Activated CD8-positive, alpha-beta memory T cell treated with anti-CD3 and anti-CD28 coated beads for 4 hours (primary cell): ENCODE measurements around the gene CDH5.

Experiments
- DNase-seq, 2 donors: peaks; one replicate each; pipeline ENCODE4 v3.0.0-alpha.2; 2020; ENCODE audit warnings: low read depth in 2 of 2

CDH5 gene

DNA sequence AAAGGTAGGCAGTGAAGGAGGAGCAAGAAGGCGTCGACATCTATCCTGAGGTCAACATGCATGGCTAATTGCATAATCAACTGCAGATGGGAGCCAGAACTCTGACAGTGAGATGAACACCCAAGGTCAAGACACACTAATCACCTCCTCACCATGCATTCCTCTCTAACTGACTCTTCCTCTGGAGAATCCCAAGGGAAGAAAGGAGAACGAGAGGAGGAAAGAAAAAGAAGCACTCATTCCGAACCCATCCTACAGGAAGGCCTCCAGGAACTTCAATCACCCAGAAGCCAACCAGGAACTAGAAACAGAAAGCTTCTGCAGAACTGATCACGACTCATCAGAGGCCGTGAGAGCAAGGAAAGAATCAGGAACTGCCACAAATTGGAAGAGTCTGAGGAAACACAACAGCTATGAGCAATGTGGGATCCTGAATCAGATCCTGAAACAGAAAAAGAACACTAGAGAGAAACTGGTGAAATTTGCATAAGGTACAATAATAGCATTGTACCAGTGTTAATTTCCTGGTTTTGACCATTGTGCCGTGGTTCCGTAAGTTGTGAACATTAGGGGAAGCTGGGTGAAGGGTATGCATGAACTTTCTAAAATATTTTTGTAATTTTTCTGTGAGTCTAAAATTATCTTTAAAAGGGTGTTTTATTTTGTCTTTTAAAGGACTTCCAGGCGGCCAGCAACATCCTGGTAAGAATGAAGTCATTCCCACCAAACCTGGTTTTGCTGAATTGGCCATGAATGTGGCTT is 50.6 kb downstream of the CDH5 start:
- no peak for DNase-seq

DNA sequence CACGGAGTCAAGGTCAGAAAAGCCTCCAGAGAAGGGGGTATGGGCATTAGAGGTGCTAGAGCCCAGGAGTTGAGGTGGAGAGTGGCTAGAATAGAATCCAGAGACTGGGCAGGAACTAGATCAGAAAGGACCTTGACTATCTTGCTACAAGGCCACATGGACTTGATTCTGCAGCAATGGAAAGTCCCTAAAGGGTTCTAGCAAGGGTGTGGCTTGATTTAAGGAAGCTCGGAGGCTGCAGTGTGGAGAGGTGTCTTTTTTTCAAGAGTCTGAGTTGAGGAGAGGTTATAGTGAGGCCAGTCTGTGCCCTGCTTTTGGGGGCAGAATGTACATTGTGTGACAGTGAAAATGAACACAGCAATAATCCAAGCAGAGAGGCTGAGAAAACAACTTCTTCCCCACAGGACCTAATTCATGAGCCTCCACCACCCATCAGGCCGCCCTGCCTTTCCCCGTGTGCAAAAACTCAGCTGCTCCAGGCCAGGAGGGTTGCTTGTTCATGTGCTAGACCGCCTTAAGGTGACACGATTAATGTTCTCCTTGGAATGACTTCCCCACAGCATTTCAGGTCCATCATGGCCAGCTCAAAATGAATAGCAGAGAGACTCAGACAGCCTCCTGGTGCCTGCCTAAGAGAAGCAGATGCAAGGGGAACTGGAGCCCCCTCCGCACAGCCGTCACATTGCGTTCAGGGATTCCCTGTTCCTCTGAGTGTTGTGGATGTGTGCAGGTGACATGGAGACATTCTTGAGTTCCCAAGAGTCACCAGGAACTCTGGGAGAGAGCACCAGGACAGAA is 51.9 kb downstream of the CDH5 start:
- no peak for DNase-seq

DNA sequence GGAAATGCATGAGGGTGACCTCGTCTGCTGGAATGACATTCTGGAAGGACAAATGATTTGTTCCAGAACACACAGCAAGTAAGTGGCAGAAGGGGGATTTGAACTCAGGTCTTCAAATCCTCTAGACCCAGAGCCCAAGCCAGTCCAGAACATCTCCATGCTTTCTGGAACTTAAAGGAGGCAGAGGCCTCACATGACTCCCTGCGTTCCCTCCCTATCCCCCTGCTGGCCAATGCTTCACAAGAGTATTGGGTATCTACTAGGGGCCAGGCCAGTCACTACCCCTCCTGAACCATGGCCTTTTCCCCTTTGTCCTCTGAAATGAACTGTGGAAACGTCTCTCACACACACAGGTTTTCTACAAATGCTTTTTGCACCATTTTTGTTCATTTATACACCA is 53.0 kb downstream of the CDH5 start:
- no peak for DNase-seq

DNA sequence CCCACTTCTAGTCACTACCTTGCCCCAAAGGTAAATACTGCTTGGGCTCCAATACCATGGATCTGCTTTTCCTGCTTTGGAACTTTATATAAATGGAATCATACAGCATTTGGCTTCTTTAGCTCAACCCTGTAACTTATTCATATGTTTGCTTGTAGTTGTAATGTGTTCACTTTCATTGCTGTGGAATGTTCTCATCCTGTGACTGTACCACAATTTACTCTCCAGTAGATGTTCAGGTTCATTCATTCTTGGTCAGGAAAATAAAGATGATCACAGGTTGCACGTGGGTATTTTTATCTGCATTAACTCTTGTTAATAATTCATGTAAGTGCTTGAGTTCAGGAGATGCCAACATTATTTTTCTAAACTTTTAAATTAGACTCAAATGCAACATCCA is 53.9 kb downstream of the CDH5 start:
- no peak for DNase-seq

DNA sequence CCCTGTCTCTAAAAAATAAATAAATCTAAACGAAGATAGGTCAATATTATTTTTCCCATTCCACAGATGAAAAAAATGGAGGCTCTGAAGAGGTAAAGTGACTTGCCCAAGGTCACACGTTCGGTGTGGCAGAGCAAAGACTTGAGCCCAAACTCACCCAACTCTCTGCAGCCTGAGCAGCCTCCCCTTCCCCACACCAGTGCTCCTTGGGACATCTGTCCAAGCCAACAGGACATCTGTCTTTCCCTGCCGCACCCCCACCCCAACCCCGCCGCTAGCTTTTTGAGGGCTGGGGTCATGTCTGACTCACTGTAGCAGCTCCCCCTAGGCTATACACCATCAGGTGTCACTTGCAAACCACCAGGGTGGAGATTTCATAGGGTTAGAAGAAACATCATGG is 55.4 kb downstream of the CDH5 start:
- no peak for DNase-seq

DNA sequence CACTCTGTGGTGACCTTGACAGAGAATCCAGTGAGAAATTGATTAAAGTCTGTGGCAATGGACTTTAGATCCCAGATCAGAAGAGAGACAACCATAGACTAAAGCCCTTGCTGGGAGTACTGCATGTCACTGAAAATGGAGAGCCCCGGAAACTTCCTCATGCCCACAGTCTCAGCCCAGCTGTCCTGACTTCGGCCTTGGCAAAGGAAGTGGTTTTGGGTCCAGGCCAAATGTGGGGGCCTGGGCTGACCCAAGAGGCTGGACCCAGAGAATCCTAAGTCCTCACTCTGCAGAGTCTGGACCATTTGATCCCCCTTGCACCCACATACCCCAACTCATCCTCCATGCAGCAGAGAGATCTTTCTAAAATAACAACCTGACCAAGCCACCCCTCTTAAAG is 55.9 kb downstream of the CDH5 start:
- DNase-seq: no peak

DNA sequence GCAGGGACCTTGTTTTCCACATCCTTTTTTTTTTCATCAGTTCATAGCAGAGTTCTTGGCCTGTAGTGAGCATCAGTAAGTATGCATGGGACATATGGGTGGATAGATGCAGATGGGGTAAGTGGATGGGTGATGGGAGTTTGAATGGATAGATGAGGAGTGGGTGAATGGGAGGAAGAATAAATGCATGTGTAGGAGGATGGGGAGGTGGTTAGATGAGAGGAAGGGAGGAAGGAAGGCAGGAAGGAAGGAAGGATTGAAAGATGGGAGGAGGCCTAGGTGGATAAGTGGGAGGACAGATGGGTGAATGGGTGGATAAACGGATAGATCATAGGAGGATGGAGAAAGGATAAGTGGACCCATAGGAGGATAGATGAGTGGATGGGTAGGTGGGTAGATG is 56.7 kb downstream of the CDH5 start:
- no peak for DNase-seq

DNA sequence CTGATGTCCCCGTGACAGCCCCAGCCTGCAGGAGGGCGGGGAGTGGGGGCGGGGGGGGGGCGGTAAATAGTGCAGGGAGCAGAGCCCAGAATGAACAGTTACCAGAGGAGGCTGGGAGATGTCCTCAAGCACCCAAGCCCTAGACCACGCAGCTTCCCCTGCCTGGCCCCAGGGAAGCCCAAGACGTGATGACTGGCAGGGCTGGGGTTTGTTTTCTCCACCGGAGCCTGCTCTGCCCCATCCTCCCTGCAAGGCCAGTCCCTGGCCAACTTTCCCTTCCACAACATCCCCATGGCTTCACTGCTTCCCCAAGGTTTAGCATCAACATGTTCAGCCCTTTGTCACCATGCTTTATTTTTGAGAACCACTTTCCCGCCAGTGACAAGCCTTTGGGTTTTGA is 59.2 kb downstream of the CDH5 start:
- no peak for DNase-seq

DNA sequence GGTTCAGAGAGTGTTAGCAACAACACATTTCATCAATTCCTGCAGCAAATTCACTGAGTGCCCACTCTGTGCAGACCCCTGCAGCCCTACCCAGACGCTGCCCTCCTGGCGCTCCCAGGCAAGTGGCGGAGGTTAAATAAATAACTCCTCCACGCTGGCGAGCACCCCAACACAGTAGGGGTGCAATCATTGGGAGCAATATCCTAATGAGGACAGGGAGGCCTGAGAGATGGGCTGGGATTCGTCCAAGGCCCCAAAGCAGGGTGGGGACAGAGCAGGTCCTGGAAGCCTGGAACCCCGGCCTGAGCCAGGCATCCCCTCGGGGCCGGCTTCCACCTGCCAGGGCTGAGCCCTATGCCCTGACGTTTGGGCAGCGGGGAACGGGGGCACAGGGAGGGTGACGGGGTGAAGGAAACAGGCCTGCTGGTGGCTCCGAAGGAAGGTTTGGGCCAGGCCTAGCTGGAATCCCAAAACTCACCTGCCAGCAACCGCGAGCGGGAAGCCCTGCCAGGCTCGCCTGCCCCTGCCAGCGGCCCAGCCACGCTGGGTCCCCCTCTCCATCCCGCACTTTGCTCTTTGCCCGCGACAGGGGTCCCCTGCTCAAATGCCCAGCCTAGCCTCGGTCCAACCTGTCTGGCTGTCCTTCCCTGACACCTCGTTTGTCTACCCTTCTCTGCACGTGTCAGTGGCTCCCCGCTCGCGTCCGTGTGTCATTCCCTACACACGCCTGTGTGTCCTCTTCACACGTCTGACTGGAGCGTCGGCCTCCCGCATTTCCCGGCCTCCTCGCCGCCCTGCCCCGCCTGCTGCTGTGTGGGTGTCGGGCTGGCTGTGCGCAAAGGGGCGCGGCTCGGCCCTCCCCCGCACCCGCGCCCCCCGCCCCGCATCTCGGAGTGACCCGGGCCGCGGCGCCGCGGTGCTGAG is 59.9 kb downstream of the CDH5 start:
- DNase-seq: no peak

DNA sequence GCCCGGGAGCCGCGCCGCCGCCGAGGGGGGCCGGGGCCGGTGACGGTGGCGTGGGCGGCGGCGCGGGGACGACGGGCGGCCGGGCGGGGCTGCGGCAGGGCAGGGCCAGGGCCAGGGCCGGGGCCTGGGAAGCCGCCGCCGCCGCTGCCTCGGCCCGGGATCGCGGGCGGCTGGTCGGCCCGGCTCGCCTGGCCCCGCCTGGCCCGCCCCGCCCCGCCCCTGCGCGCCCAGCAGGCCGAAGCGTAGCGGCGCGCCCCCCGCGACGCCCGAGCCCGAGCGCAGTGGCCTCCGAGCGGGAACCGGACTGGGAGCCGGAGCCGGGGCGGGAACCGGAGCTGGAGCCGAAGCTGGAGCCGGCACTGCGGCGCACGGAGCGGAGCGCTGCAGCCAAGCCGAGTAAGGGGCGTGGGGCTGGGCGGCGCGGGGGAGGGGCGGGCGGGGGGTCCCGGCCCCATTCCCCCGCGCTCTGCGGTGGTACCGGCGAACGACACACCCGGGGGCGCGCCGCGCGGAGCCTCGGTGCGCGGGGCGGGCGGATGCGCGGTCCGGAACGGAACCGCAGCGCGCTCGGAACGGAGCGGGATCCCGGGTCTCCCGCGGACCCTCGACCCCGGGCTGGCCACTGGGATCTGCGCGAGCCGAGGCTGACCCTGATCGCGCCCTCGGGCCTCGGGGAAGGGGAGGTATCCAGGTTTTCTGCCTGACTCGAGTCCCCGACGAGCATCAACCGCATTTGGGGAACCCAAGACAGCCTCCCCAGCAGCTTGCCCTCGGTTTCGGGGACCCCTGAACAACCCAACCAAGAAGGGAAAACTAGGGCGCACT is 60.8 kb downstream of the CDH5 start, which contains the start of gene BEAN1:
TSS of gene BEAN1 (plus strand) at position 260 of the 825 bp plus-strand sequence. CDS start 10,382 bp downstream, outside the sequence.
- no peak for DNase-seq

DNA sequence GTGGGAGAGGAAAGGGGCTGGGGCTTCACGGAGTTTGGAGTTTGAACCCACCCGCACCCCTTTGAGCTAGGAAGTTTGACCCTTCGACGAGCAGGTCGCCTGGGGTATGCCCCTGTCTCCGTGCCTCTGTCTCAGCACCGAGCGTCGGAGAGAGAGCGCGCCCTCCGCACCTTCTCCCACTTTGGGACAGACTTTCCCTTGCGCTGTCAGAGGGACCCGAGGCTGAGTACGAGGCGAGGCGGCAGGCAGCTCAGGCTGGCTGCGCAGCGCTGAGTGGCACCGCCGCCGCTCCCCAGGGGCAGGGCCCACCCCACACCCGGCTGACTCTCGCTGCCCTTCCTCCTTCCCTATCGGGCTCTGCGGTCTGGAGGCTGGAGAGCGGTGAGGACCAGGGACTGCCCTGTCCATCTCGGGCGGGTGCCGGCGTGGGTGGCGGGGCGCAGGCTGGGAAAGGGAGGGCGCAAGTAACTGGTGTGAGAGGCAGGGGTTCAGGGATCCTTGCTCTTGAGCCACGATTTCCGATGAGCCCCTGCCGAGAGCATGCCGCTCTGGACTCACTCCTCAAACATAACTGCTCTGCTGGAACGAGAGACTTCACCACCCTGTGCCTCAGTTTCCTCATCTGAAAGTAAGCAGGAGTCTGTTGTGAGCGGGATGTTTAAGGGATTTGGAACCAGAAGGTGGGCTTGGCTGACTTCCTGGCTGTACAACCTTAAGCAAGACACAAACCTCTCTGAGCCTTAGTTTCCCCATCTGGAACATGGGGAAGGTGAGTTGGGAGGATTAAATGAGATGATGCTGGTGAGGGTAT is 61.6 kb downstream of the CDH5 start:
- no peak for DNase-seq

DNA sequence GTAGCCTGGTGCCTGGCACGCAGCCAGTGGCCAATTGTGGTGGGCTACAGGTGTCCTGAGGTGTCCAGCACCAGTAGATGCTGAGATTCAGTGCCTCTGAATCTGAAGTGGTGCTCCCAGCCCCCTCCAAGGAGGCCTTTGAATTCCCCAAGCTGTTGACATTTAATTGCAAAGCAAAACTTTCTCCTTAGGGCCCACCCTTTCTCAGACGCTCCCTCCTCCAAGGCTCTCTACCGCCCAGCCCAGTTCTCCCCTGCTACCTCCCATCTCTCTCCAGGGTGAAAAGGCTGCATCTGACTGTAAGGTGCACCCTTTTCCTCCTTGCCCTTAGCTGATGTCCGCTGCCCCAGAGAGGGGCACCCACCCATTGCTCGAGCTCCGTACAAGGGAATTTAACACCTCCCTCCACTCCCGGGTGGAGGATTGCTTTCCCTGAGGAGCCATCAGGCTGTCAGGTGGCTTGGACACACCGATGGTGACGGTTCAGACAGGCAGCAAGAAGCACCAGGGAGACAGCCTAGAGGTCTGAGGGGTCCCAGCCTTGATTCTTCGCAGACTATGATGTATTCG is 62.3 kb downstream of the CDH5 start:
- DNase-seq: no peak

DNA sequence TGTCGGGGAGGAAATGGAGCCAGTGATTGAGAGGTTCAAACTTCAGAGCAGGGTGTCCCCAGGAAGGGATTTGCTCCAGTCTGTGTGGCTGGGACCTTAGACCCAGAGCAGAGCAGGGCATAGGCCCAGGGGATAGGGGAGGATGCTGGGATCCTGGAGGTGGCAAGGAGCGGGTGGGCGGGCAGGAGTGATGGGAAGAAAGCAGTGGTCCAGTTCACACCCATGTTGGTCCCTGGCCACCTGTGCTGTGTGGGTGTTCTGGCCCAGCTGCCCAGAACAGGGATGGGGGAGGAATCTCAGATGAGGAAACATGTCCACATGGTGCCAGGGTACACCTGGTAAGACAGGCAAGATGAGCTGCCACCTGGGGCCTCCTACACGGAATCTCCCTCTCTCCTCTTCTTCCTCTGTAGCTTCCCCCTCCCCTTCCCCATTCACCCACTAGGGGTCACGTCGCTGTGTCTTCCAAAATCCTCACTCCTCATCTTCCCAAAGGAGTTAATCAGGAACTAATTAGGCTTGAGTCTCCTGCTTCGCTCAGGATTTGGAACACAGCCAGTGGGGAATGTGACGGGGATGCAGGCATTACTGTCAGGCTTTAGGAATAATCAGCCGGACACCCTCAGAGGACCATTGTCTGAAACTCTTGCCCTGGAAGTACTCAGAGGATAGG is 62.9 kb downstream of the CDH5 start:
- no peak for DNase-seq

DNA sequence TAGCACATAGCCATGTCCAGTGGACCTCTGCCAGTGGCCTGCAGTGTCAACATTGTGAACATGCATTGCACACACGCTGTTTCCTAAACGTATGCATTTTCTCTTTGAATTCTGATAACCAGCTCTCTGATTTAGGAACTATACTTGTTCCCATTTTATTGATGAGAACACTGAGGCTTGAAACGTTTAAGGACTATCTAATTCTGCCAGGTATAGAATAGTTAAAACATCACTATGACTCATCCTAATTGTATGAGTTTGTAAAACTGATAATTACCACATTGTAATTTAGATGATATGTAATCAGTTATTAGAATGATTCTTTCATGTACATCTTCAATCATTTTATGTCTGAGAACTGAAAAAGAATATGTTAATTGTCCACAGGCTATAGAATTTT is 63.7 kb downstream of the CDH5 start:
- no peak for DNase-seq

DNA sequence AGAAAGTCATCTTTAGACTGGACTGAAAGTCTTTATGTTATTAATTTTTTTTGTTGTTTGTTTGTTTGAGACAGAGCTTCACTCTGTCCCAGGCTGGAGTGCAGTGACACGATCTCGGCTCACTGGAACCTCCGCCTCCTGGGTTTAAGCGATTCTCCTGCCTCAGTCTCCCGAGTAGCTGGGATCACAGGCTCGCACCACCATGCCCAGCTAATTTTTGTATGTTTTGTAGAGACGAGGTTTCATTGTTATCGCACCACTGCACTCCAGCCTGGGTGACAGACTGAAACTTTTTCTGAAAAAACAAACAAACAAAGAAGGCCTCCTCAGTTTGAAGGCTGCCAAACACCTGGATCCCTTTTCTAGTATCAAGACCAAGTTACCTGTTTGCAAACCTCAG is 65.3 kb downstream of the CDH5 start:
- no peak for DNase-seq

DNA sequence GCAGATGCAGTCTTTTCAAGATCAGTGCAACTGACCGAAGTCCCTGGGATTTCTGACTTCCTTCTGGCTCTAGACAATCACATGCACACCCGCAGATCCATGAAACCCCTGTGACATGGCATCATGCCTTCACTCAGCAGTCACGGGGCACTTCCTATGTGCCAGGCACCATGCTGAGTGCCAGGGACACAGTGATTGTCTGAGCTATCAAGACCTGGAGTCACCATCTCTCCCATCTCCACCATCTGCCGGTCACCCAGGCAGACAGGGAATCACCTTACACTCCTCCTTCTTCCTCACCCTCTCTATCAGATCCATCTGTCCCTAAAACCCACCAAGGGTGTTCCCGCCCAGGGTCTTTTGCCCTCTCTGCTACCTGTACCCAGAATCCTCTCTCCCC is 65.9 kb downstream of the CDH5 start:
- DNase-seq: no peak

DNA sequence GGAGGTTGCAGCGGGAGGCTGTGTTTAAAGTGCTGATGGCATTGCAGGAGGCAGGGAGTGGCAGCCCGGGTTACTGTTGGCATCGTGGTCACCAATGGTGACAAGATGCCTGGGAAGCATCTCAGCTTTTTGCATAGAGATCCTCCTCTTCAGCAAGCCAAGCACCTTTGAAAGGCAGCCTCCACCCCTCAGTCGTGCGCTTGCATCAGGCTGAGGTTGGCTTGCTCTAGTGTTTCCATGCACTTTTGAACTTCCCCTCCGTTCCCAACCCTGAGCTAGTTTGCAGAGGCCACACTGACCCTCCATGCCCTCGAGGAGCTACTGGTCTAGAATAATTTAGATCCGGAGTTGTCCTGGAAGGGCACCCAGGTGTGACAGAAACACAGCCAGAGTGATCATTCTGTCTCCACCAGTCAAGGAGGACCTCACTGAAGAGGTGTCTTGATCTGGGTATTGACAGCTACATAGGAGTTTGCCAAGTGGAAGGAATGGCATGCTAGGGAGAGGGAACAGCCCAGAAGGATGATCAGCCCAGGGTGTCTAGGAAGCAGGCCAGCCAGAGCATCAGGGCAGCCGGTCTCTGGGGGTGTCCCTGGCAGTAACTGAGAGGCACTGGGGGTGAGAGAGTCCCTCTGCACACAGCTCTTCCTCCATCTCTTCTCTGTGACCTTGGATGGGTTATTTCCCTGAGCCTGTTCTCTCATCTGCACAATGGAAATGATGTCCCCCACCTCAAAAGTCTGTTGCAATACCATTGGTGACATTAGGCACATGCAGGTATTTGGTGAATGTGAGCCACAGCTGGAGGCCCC is 68.3 kb downstream of the CDH5 start:
- no peak for DNase-seq

DNA sequence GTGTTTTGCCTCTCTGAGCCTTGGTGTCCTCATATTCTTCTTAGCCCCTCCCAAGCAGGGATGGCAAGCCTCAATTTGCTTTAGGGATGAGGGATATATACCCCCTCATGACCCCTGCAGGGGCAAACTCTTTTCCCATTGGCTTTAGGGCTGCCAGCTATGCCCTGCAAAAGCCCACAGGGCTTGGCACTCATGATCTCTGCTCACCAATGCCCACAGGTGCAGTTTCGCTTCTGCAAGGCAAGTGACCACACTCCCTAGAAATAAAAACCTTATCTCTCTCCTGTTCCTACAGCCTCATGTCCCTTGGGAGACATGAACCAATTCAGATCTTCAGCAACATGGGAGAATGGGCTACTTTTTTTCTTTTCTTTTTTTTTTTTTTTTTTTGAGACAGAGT is 69.4 kb downstream of the CDH5 start:
- DNase-seq: no peak
